ENCODE data around the gene NUDCD2. TPM values are rescaled to one million over a fixed set of nuclear protein-coding genes. Genes with fewer than 3 reads are reported as not detected.

Gene NUDCD2
- total and polyA plus RNA-seq, 9 of the 15 experiments (the other 6 are each of a cell fraction or from before 2014, with no cell fraction given): 14.6 to 76.9 (median 32.5) TPM

GRCh38 chr5:163504079-163504931 is 44.4 kb upstream of the NUDCD2 start (continued):
- TF ChIP-seq TRIM25 (IDR thresholded peaks at IDR 0.05; ENCODE audit: borderline replicate concordance): no peak
- TF ChIP-seq NUFIP1 (IDR thresholded peaks at IDR 0.05; ENCODE audit: partially characterized antibody): no peak
- TF ChIP-seq, protein P1, sequence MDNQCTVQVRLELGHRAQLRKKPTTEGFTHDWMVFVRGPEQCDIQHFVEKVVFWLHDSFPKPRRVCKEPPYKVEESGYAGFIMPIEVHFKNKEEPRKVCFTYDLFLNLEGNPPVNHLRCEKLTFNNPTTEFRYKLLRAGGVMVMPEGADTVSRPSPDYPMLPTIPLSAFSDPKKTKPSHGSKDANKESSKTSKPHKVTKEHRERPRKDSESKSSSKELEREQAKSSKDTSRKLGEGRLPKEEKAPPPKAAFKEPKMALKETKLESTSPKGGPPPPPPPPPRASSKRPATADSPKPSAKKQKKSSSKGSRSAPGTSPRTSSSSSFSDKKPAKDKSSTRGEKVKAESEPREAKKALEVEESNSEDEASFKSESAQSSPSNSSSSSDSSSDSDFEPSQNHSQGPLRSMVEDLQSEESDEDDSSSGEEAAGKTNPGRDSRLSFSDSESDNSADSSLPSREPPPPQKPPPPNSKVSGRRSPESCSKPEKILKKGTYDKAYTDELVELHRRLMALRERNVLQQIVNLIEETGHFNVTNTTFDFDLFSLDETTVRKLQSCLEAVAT (IDR thresholded peaks at IDR 0.05): peak in 1 of 2 experiments; percentile 26; a peak in 1 of 4 replicates
- TF ChIP-seq NFRKB (IDR thresholded peaks at IDR 0.05; ENCODE audit: low read depth): 0 out of 2 replicates have a peak, but pooled peaks have one; percentile 11
- TF ChIP-seq PYGO2 (tag; IDR thresholded peaks at IDR 0.05): no peak
- TF ChIP-seq SIN3A (IDR thresholded peaks at IDR 0.05; ENCODE audit: borderline replicate concordance in 2 of 2, control insufficient read depth in 1 of 2, low read depth in 2 of 2, low read length in 2 of 2): 0 out of 4 replicates have a peak, but pooled peaks of 1 of the 2 experiments have one; percentile 51
- TF ChIP-seq ZNF282 (CRISPR knock-in tag; IDR thresholded peaks at IDR 0.05): no peak
- TF ChIP-seq NFE2L1 (tag; IDR thresholded peaks at IDR 0.05; ENCODE audit: borderline replicate concordance, low read depth): no peak
- TF ChIP-seq, protein P2, sequence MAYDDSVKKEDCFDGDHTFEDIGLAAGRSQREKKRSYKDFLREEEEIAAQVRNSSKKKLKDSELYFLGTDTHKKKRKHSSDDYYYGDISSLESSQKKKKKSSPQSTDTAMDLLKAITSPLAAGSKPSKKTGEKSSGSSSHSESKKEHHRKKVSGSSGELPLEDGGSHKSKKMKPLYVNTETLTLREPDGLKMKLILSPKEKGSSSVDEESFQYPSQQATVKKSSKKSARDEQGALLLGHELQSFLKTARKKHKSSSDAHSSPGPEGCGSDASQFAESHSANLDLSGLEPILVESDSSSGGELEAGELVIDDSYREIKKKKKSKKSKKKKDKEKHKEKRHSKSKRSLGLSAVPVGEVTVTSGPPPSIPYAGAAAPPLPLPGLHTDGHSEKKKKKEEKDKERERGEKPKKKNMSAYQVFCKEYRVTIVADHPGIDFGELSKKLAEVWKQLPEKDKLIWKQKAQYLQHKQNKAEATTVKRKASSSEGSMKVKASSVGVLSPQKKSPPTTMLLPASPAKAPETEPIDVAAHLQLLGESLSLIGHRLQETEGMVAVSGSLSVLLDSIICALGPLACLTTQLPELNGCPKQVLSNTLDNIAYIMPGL (CRISPR knock-in tag; IDR thresholded peaks at IDR 0.05): no peak
- TF ChIP-seq FOXM1 (IDR thresholded peaks at IDR 0.05; ENCODE audit: low read depth): no peak; the same call in 1 of the 2 replicates
- TF ChIP-seq FOXM1 (CRISPR knock-in tag; IDR thresholded peaks at IDR 0.05; ENCODE audit: low read depth): no peak
- TF ChIP-seq HLTF (IDR thresholded peaks at IDR 0.05): no peak
- TF ChIP-seq SREBF2 (CRISPR knock-in tag; IDR thresholded peaks at IDR 0.05): no peak
- TF ChIP-seq ATF1 (CRISPR knock-in tag; IDR thresholded peaks at IDR 0.05): no peak
- peak; percentile 13; the same call in 1 of the 2 replicates for TF ChIP-seq ATF1 (tag; IDR thresholded peaks at IDR 0.05)
- TF ChIP-seq GABPA (tag; conservative IDR thresholded peaks at IDR 0.05; ENCODE audit: low read depth): no peak
- no peak for TF ChIP-seq FOXK1 (CRISPR knock-in tag; IDR thresholded peaks at IDR 0.05; ENCODE audit: borderline replicate concordance)
- TF ChIP-seq ZNF639 (CRISPR knock-in tag; conservative IDR thresholded peaks at IDR 0.05 in 1 of 2, IDR thresholded peaks at IDR 0.05 in 1 of 2): peak in 1 of 2 experiments; percentile 20; a peak in 2 of 4 replicates
- no peak for TF ChIP-seq IRF9 (tag; IDR thresholded peaks at IDR 0.05)
- TF ChIP-seq TAF15 (IDR thresholded peaks at IDR 0.05; ENCODE audit: low read depth, low read length): no peak

All from K562 (cell line).